NT2/D1 (cell line): ENCODE data around the gene CFH.

Experiments used
- YY1 ChIP-seq: IDR thresholded peaks from 2 replicates; pipeline ENCODE4 v1.6.1; 2011; ENCODE audit not compliant: insufficient read length, insufficient read depth
- ZNF274 ChIP-seq: IDR thresholded peaks from 2 replicates; pipeline ENCODE4 v1.6.1; 2011; ENCODE audit warnings: mild to moderate bottlenecking, low read depth, low read length

- TF ChIP-seq YY1, result no peak
- TF ChIP-seq ZNF274, result no peak
Observed at GRCh38 chr1:196698993-196699392, 47.1 kb downstream of the CFH start.
